ENCODE measurements around the gene CNN1.
"Not testable (repeated sequence)": the region's sequence is repeated elsewhere in the genome, so short reads cannot be mapped to it uniquely, and the experiment has no call there.

GRCh38 chr19:11573763-11574162 is 35.1 kb downstream of the CNN1 start:
- TF ChIP-seq CTCF (IDR thresholded peaks at IDR 0.05); TCF7L2 (IDR thresholded peaks at IDR 0.05; ENCODE audit: low read depth, low read length); POLR2AphosphoS5 (IDR thresholded peaks at IDR 0.05; ENCODE audit: low read depth, low read length): not testable (repeated sequence)

All from Panc1 (cell line).